NCI-H1436 treated with DMSO at 0.1 percent for 48 hours (cell line): Measurements from ENCODE around the gene ANXA2R.

Source experiments
- DNase-seq: peaks from one replicate; lab custom pipeline; 2025; lab: John Stamatoyannopoulos, UW

Gene ANXA2R

GRCh38 chr5:43000111-43000840 is 39.8 kb downstream of the ANXA2R start:
- no peak for DNase-seq

GRCh38 chr5:42995360-42995751 is 44.8 kb downstream of the ANXA2R start:
- no peak for DNase-seq

- no peak for DNase-seq
Measured at GRCh38 chr5:42994555-42995359, 45.4 kb downstream of the ANXA2R start.

- DNase-seq, result no peak
Measured at GRCh38 chr5:42994246-42994554, 45.9 kb downstream of the ANXA2R start.

- no peak for DNase-seq
Measured at GRCh38 chr5:42993516-42994245, 46.4 kb downstream of the ANXA2R start.

- DNase-seq, result no peak
Measured at GRCh38 chr5:42992088-42992879, 47.8 kb downstream of the ANXA2R start.

GRCh38 chr5:42991404-42992087 is 48.6 kb downstream of the ANXA2R start:
- DNase-seq, result no peak

GRCh38 chr5:42990892-42991291 is 49.2 kb downstream of the ANXA2R start:
- DNase-seq, result no peak
